Sciatic nerve (tissue), 2 donors: ENCODE results near the gene LRP4. TPM values are rescaled to one million over a fixed set of nuclear protein-coding genes. Genes with fewer than 3 reads are reported as not detected.

Experiments
- ATAC-seq: fragments of 200-7000 bp; cut with Tn5 transposase; one replicate; pipeline ENCODE4 v1.9.1; 2020; ENCODE audit warnings: mild to moderate bottlenecking, moderate library complexity
- DNase-seq: peaks from one replicate; pipeline ENCODE4 v3.0.0-alpha.2; 2020; ENCODE audit warnings: low spot score
- intact Hi-C: fragments of 100-400 bp; cut with DNase I; formaldehyde crosslinking; loops from one replicate; pipeline ENCODE4 v1.14.2; 2022
- total RNA-seq: library from RNA; stranded (reverse); fragmentation: NEBNext Ultra II Directional; extraction: Animal tissue kit (Norgen Biotek cat#: 25700); gene quantifications from one replicate; pipeline ENCODE4 v1.2.1, GENCODE V29; 2021
- donor health status: DM: no; HTN: no; CAD: no.
- donor health status: DM: no; HTN: no; CAD: no.

Gene LRP4
- total RNA-seq, 1 donor from 2014 or later, result 29.3 TPM

DNA sequence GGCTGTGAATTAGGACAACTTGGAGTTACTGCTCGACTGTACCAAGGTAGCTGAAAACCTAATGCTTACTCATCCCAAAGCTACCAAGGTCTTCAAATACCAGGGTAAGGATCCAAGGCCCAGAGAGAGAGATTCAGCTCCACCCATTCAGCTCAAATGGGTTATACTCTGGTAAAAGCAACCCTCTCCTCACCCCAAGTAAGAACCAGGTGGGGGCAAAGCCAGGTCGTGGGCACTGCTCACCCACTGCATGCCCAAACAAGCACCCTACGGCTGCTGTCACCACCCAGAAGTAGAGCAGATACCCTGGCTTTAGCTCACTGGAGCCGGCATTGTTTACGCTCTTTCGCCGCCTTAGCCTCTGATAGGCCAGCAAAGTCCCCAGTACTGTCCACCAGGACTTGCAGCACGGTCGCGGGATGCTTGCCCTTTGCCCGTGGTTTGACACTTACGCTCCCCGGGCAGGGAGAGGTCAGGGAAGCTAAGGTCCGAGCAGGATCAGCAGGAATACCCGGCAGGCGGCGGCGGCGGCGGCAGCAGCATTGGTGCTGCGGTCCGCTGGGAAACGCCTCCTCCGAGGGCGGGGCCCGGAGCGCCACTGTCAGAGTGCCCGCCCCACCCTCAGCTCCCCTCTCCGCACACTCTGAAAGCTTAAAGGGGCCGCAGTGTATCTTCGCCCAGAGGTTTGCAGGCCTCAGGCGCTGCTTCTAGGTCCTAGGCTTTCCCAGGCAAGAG, 91.9 kb downstream of the LRP4 start:
- ATAC-seq (peak; percentile 99), DNase-seq (peak; percentile 87)
- intact Hi-C loops, result no loop called here

DNA sequence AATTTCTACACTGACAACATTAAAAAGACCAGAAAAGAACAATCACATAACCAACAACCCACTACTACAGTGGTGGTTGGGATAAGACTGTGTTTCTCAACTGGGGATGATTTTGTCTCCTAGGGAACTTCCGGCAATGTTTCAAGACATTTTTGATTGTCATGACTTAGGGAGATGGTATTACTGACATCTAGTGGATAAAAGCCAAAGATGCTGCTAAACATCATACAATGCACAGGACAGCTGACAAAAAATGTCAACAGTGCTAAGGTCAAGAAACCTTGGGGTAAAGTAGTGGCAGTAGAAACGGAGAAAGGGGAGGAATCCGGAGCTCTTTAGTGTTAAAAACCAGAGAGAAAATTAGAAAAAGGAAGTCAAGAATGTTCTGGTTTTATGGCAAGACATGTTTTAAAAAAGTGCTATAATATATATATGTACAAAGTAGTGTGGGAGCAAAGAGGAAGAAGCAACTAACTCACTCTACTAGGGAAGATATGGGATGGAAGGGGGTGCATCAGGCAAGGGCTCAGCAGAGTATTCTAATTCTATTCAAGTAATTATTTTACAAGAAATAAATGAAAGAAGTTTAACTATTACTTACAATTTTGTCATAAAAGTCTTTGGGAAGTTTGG, 109.4 kb downstream of the LRP4 start:
- intact Hi-C loops, result no loop called here
- no peak for ATAC-seq

More for the DNA sequence above, 109.4 kb downstream of the LRP4 start:
- no peak for DNase-seq

Other genes with a start within 250 kb of the LRP4 start
- 78.6 TPM for gene ARHGAP1, start 217.9 kb downstream of the LRP4 start, total RNA-seq
- 6.5 TPM for gene ZNF408, start 217.5 kb downstream of the LRP4 start, total RNA-seq
- gene F2, start 199.3 kb downstream of the LRP4 start, total RNA-seq, result not detected
- gene CKAP5, start 72.3 kb downstream of the LRP4 start, total RNA-seq, result 80.5 TPM
- 30.4 TPM for gene CSTPP1, start 18.2 kb upstream of the LRP4 start, total RNA-seq